HEK293 (cell line): ENCODE data around the gene SEMA4D.

Experiments
- CTCF ChIA-PET: fragments of 350-600 bp; formaldehyde crosslinking; extraction: SDS; loops from one replicate; lab custom pipeline; 2021; ENCODE audit warnings: antibody characterized with exemption; lab: Yijun Ruan, JAX
- POLR2A ChIA-PET: fragments of 300-600 bp; formaldehyde crosslinking; extraction: SDS; loops from one replicate; lab custom pipeline; 2020; ENCODE audit warnings: antibody characterized with exemption, inconsistent platforms; lab: Yijun Ruan, JAX
- H3K27ac ChIP-seq: fragments of 200-500 bp; sonication (Bioruptor generic); 2 replicates; pipeline ENCODE4 v1.5.1; 2014; ENCODE audit warnings: low read depth, low read length, control low read depth, inconsistent platforms; ENCODE audit errors: extremely low read depth
- H3K36me3 ChIP-seq, 2 experiments: fragments of 200-500 bp in 1 of 2; sonication (Bioruptor generic) in 1 of 2; 1 replicate in 1 of 2; 2 replicates in 1 of 2; pipeline ENCODE4 v1.5.1; 2014 to 2017; ENCODE audit warnings: inconsistent platforms in 2 of 2, low read length in 2 of 2; ENCODE audit not compliant: control insufficient read depth in 2 of 2, insufficient read depth in 1 of 2
- H3K4me1 ChIP-seq: fragments of 200-500 bp; sonication (Bioruptor generic); 2 replicates; pipeline ENCODE4 v1.5.1; 2014; ENCODE audit warnings: mild to moderate bottlenecking, low read length, inconsistent platforms; ENCODE audit not compliant: control insufficient read depth, insufficient read depth
- H3K4me3 ChIP-seq: 2 replicates; pipeline ENCODE4 v1.5.1; 2011; ENCODE audit warnings: low read depth, mild to moderate bottlenecking, control low read depth, low read length, moderate library complexity
- H3K9me3 ChIP-seq: fragments of 200-500 bp; sonication (Bioruptor generic); 2 replicates; pipeline ENCODE4 v1.5.1; 2014; ENCODE audit warnings: low read depth, low read length, inconsistent platforms; ENCODE audit not compliant: control insufficient read depth, insufficient read depth
- BCL11B ChIP-seq: fragments of 450-650 bp; formaldehyde crosslinking; IDR thresholded peaks from 2 replicates; pipeline ENCODE4 v1.5.1; 2016; ENCODE audit warnings: low read depth, missing biosample characterization, missing genetic modification characterization
- GLIS2 ChIP-seq: fragments of 450-650 bp; formaldehyde crosslinking; IDR thresholded peaks from 2 replicates; pipeline ENCODE4 v1.5.1; 2016; ENCODE audit warnings: missing biosample characterization, missing genetic modification characterization
- KLF7 ChIP-seq: fragments of 450-650 bp; formaldehyde crosslinking; IDR thresholded peaks from 2 replicates; pipeline ENCODE4 v1.5.1; 2016; ENCODE audit warnings: missing biosample characterization, missing genetic modification characterization, borderline replicate concordance
- ZBTB48 ChIP-seq: fragments of 450-650 bp; formaldehyde crosslinking; IDR thresholded peaks from 2 replicates; pipeline ENCODE4 v1.5.1; 2016; ENCODE audit warnings: missing biosample characterization, missing genetic modification characterization
- ZEB2 ChIP-seq: fragments of 450-650 bp; formaldehyde crosslinking; IDR thresholded peaks from 2 replicates; pipeline ENCODE4 v1.5.1; 2016; ENCODE audit warnings: missing biosample characterization, missing genetic modification characterization
- ZFP3 ChIP-seq: fragments of 450-650 bp; formaldehyde crosslinking; IDR thresholded peaks from 2 replicates; pipeline ENCODE4 v1.5.1; 2016; ENCODE audit warnings: low read depth, missing biosample characterization, missing genetic modification characterization
- ZNF155 ChIP-seq: fragments of 450-650 bp; formaldehyde crosslinking; IDR thresholded peaks from 2 replicates; pipeline ENCODE4 v1.5.1; 2016; ENCODE audit warnings: missing biosample characterization, missing genetic modification characterization
- ZNF223 ChIP-seq: fragments of 450-650 bp; formaldehyde crosslinking; IDR thresholded peaks from 2 replicates; pipeline ENCODE4 v1.5.1; 2016; ENCODE audit warnings: missing biosample characterization, missing genetic modification characterization
- ZNF23 ChIP-seq: fragments of 450-650 bp; formaldehyde crosslinking; IDR thresholded peaks from 2 replicates; pipeline ENCODE4 v1.5.1; 2016; ENCODE audit warnings: missing biosample characterization, missing genetic modification characterization, borderline replicate concordance
- ZNF24 ChIP-seq: fragments of 450-650 bp; formaldehyde crosslinking; IDR thresholded peaks from 2 replicates; pipeline ENCODE4 v1.5.1; 2016; ENCODE audit warnings: missing biosample characterization, missing genetic modification characterization
- ZNF404 ChIP-seq: fragments of 450-650 bp; formaldehyde crosslinking; IDR thresholded peaks from 2 replicates; pipeline ENCODE4 v1.5.1; 2017; ENCODE audit warnings: missing biosample characterization, missing genetic modification characterization
- ZNF510 ChIP-seq: fragments of 450-650 bp; formaldehyde crosslinking; IDR thresholded peaks from 2 replicates; pipeline ENCODE4 v1.5.1; 2018; ENCODE audit warnings: mild to moderate bottlenecking, missing genetic modification characterization, missing biosample characterization; ENCODE audit not compliant: insufficient replicate concordance
- ZNF529 ChIP-seq: fragments of 450-650 bp; formaldehyde crosslinking; IDR thresholded peaks from 2 replicates; pipeline ENCODE4 v1.5.1; 2017; ENCODE audit warnings: missing genetic modification characterization, missing biosample characterization; ENCODE audit not compliant: insufficient replicate concordance
- ZNF624 ChIP-seq: fragments of 450-650 bp; formaldehyde crosslinking; IDR thresholded peaks from 2 replicates; pipeline ENCODE4 v1.5.1; 2017; ENCODE audit warnings: missing biosample characterization, missing genetic modification characterization
- ZNF629 ChIP-seq: fragments of 450-650 bp; formaldehyde crosslinking; IDR thresholded peaks from 2 replicates; pipeline ENCODE4 v1.5.1; 2017; ENCODE audit warnings: missing biosample characterization, missing genetic modification characterization
- ZNF707 ChIP-seq: fragments of 450-650 bp; formaldehyde crosslinking; IDR thresholded peaks from 2 replicates; pipeline ENCODE4 v1.5.1; 2016; ENCODE audit warnings: missing biosample characterization, missing genetic modification characterization
- ZNF785 ChIP-seq: fragments of 450-650 bp; formaldehyde crosslinking; IDR thresholded peaks from 2 replicates; pipeline ENCODE4 v1.5.1; 2016; ENCODE audit warnings: missing biosample characterization, missing genetic modification characterization
- ZNF791 ChIP-seq: fragments of 450-650 bp; formaldehyde crosslinking; IDR thresholded peaks from 2 replicates; pipeline ENCODE4 v1.5.1; 2016; ENCODE audit warnings: missing biosample characterization, missing genetic modification characterization
- ZSCAN30 ChIP-seq: fragments of 450-650 bp; IDR thresholded peaks from 2 replicates; pipeline ENCODE4 v1.5.1; 2018; ENCODE audit warnings: missing biosample characterization, mild to moderate bottlenecking, missing genetic modification characterization, moderate library complexity
- TF ChIP-seq, protein P1 (sequence below): fragments of 450-650 bp; formaldehyde crosslinking; IDR thresholded peaks from 2 replicates; pipeline ENCODE4 v1.5.1; 2017; ENCODE audit warnings: missing biosample characterization, missing genetic modification characterization
- TF ChIP-seq, protein P2 (sequence below): fragments of 450-650 bp; formaldehyde crosslinking; IDR thresholded peaks from 2 replicates; pipeline ENCODE4 v1.5.1; 2017; ENCODE audit warnings: missing biosample characterization, missing genetic modification characterization
- TF ChIP-seq, protein P3 (sequence below): fragments of 450-650 bp; formaldehyde crosslinking; IDR thresholded peaks from 2 replicates; pipeline ENCODE4 v1.5.1; 2016; ENCODE audit warnings: missing biosample characterization, missing genetic modification characterization
- TF ChIP-seq, protein P4 (sequence below): fragments of 450-650 bp; formaldehyde crosslinking; IDR thresholded peaks from 2 replicates; pipeline ENCODE4 v1.5.1; 2017; ENCODE audit warnings: missing biosample characterization, missing genetic modification characterization
- TF ChIP-seq, protein P5 (sequence below): fragments of 450-650 bp; formaldehyde crosslinking; IDR thresholded peaks from 2 replicates; pipeline ENCODE4 v1.5.1; 2016; ENCODE audit warnings: missing biosample characterization, missing genetic modification characterization

Gene SEMA4D

DNA sequence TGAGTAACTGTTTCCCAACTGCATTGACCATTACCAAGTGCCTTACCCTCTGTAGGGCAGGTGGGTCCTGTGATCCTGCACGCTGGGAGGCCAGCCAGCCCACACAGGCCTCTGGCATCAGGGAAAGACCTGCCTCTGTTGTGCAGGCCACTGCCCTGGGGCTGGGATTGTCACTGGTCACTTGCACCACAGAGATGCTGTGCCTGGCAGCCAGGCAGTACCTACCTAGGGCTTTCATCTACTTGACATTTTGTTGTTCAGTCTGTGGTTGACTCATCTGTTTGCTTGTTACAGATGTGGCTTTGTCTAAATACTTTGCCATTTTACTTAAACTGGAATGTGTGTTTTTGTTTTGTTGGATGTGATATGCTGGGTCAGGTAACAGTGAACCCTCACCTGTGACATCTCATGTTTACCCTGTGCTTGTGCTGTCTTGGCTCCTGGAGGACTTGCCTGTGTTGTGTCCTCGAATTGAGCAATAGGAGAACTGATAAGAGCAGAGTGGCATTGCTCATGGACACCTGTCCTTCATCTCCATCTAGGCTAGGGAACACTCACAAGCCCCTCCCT lies 146.8 kb downstream of the SEMA4D start (continued):
- TF ChIP-seq, protein P1, sequence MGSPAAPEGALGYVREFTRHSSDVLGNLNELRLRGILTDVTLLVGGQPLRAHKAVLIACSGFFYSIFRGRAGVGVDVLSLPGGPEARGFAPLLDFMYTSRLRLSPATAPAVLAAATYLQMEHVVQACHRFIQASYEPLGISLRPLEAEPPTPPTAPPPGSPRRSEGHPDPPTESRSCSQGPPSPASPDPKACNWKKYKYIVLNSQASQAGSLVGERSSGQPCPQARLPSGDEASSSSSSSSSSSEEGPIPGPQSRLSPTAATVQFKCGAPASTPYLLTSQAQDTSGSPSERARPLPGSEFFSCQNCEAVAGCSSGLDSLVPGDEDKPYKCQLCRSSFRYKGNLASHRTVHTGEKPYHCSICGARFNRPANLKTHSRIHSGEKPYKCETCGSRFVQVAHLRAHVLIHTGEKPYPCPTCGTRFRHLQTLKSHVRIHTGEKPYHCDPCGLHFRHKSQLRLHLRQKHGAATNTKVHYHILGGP (tag by site-specific recombination), result no peak

DNA sequence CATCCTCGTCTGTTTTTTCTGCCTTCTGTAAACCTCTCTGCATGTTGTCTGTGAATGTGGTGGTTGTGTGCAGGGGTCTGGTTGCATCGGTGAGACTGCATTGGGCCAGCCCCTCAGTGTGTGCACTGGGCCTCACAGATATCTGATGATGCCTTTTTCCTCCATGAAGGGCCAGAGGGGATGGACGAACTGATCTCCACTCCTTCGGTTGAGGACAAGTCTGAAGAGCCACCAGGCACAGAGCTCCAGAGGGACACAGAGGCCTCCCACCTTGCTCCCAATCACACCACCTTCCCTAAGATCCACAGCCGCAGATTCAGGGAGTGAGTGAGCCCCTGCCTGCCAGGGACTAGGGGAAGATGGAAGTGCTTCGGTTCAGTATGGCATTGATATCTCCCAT lies 148.3 kb downstream of the SEMA4D start:
- CTCF ChIA-PET, result interaction anchor here (0.6 to 2.1 kb wide), 2 partner anchors 199 to 297 kb away, joined by 4 to 7 read pairs; no protein-coding TSS in a partner anchor
- TF ChIP-seq ZSCAN30 (no peak), ZNF529 (tag by site-specific recombination) (no peak), ZNF223 (tag by site-specific recombination) (no peak), ZBTB48 (tag by site-specific recombination) (no peak), ZFP3 (no peak), KLF7 (tag by site-specific recombination) (no peak), BCL11B (tag by site-specific recombination) (no peak), ZNF404 (tag by site-specific recombination) (no peak), ZNF629 (tag by site-specific recombination) (no peak), ZNF624 (tag by site-specific recombination) (no peak), ZNF24 (tag by site-specific recombination) (no peak)
- TF ChIP-seq, protein P2, sequence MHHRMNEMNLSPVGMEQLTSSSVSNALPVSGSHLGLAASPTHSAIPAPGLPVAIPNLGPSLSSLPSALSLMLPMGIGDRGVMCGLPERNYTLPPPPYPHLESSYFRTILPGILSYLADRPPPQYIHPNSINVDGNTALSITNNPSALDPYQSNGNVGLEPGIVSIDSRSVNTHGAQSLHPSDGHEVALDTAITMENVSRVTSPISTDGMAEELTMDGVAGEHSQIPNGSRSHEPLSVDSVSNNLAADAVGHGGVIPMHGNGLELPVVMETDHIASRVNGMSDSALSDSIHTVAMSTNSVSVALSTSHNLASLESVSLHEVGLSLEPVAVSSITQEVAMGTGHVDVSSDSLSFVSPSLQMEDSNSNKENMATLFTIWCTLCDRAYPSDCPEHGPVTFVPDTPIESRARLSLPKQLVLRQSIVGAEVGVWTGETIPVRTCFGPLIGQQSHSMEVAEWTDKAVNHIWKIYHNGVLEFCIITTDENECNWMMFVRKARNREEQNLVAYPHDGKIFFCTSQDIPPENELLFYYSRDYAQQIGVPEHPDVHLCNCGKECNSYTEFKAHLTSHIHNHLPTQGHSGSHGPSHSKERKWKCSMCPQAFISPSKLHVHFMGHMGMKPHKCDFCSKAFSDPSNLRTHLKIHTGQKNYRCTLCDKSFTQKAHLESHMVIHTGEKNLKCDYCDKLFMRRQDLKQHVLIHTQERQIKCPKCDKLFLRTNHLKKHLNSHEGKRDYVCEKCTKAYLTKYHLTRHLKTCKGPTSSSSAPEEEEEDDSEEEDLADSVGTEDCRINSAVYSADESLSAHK (tag by site-specific recombination), result no peak
- H3K36me3 ChIP-seq, result peaks cover 6 to 98% of the 10 kb centered on the region in 2 experiments; a peak in 2 of 3 replicates

DNA sequence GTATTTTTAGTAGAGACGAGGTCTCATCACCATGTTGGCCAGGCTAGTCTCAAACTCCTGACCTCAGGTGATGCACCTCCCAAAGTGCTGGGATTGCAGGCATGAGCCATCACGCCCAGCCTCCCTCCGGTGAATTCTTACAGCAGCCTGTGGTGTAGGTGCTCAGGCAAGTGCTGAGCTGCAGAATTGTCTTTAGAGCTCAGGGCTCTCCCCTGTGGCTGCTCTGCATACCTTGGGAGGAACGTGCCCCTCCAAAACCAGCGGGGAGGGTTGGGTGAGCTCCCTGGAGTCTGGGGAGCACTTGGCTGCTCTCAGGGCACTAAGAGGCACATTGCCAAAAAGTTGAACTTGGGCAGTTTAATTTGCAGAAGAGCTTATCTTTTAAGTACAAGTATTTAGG lies 150.3 kb downstream of the SEMA4D start:
- Histone ChIP-seq H3K4me1 (no peaks in the 10 kb centered on the region), H3K27ac (no peak overlapping the region), H3K36me3 (peaks cover 6 to 96% of the 10 kb centered on the region in 2 experiments; a peak in 2 of 3 replicates), H3K9me3 (no peaks in the 10 kb centered on the region), H3K4me3 (no peak overlapping the region)
- CTCF ChIA-PET, result interaction anchor here (0.7 to 2.1 kb wide), 2 partner anchors 201 to 463 kb away, joined by 3 to 7 read pairs; no protein-coding TSS in a partner anchor
- POLR2A ChIA-PET, result no interaction called here
- TF ChIP-seq ZNF510, result no peak
- no peak for TF ChIP-seq GLIS2 (tag by site-specific recombination)
- no peak for TF ChIP-seq ZNF23 (tag by site-specific recombination)
- no peak for TF ChIP-seq ZNF791 (tag by site-specific recombination)
- TF ChIP-seq ZNF155 (tag by site-specific recombination), result no peak
- TF ChIP-seq, protein P3, sequence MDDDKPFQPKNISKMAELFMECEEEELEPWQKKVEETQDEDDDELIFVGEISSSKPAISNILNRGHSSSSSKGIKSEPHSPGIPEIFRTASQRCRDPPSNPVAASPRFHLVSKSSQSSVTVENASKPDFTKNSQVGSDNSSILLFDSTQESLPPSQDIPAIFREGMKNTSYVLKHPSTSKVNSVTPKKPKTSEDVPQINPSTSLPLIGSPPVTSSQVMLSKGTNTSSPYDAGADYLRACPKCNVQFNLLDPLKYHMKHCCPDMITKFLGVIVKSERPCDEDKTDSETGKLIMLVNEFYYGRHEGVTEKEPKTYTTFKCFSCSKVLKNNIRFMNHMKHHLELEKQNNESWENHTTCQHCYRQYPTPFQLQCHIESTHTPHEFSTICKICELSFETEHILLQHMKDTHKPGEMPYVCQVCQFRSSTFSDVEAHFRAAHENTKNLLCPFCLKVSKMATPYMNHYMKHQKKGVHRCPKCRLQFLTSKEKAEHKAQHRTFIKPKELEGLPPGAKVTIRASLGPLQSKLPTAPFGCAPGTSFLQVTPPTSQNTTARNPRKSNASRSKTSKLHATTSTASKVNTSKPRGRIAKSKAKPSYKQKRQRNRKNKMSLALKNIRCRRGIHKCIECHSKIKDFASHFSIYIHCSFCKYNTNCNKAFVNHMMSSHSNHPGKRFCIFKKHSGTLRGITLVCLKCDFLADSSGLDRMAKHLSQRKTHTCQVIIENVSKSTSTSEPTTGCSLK (tag by site-specific recombination), result no peak
- TF ChIP-seq, protein P4, sequence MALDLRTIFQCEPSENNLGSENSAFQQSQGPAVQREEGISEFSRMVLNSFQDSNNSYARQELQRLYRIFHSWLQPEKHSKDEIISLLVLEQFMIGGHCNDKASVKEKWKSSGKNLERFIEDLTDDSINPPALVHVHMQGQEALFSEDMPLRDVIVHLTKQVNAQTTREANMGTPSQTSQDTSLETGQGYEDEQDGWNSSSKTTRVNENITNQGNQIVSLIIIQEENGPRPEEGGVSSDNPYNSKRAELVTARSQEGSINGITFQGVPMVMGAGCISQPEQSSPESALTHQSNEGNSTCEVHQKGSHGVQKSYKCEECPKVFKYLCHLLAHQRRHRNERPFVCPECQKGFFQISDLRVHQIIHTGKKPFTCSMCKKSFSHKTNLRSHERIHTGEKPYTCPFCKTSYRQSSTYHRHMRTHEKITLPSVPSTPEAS, result no peak
- TF ChIP-seq ZEB2 (tag by site-specific recombination), result no peak
- no peak for TF ChIP-seq ZNF707 (tag by site-specific recombination)
- no peak for TF ChIP-seq ZNF785 (tag by site-specific recombination)
- TF ChIP-seq, protein P5, sequence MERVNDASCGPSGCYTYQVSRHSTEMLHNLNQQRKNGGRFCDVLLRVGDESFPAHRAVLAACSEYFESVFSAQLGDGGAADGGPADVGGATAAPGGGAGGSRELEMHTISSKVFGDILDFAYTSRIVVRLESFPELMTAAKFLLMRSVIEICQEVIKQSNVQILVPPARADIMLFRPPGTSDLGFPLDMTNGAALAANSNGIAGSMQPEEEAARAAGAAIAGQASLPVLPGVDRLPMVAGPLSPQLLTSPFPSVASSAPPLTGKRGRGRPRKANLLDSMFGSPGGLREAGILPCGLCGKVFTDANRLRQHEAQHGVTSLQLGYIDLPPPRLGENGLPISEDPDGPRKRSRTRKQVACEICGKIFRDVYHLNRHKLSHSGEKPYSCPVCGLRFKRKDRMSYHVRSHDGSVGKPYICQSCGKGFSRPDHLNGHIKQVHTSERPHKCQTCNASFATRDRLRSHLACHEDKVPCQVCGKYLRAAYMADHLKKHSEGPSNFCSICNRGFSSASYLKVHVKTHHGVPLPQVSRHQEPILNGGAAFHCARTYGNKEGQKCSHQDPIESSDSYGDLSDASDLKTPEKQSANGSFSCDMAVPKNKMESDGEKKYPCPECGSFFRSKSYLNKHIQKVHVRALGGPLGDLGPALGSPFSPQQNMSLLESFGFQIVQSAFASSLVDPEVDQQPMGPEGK (tag by site-specific recombination), result no peak

More for the DNA sequence above, 148.3 kb downstream of the SEMA4D start:
- H3K4me1 ChIP-seq, result no peaks in the 10 kb centered on the region
- H3K4me3 ChIP-seq, result no peak overlapping the region
- H3K9me3 ChIP-seq, result no peaks in the 10 kb centered on the region
- POLR2A ChIA-PET, result no interaction called here
- no peak overlapping the region for H3K27ac ChIP-seq
